GM19351 (cell line): ENCODE measurements around the gene CRK.
A peak's percentile ranks its signal among the peaks of the same experiment; 100 is the strongest.
"Not testable (repeated sequence)": the region's sequence is repeated elsewhere in the genome, so short reads cannot be mapped to it uniquely, and the experiment has no call there.

Experiments used
- ATAC-seq: cut with Tn5 transposase; IDR thresholded peaks from one replicate; pipeline ENCODE4 v1.9.1; 2021; ENCODE audit warnings: mild to moderate bottlenecking, moderate library complexity; ENCODE audit not compliant: unreplicated experiment

CRK gene

DNA sequence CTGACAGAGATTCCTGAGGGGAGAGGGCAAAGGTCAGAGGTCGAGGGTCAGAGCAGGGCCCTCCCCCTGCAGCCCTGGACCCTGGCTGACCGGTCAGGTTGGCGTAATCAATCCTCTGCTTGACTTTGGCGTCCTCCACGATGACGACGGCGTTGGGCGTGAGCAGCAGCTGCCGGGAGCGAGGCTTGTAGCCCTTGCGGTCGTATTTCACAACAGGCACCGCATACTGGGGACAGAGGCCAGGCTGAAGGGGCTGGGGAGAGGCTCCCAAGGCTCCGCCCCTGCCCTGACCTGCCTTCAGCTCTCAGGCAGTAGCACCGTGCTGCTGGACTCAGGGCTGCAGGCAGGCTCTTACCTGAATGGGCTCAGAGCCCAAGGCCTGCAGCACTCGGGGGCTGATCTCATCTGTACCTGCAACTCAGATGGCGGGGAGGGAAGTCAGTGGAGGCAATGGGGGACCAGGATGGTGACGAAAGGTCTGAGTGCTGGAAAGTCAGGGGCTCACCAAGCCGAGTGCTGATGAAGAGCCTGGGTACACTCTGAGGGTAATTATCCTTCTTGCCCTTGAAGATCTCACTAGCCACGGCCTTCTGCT is 12.0 kb upstream of the CRK start:
- no peak for ATAC-seq

DNA sequence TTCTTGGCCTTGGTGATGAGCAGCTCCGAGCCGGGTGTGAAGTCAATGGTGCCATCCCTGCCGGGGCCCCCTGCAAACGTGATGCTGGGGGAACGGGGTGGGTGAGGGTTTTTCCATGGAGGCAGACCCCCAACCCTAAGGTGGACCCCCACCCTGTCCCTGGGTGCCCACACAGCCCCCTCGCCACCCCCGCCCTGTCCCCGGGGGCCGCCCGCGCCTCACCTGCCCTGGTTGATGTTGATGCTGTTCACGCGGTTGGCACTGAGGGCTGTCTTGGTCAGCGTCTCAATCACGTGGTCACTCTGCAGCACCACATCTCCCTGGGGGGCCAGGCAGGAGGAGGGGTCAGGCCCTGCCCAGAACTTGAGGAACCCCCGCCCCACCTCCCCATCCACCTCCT is 11.2 kb upstream of the CRK start:
- ATAC-seq = no peak

DNA sequence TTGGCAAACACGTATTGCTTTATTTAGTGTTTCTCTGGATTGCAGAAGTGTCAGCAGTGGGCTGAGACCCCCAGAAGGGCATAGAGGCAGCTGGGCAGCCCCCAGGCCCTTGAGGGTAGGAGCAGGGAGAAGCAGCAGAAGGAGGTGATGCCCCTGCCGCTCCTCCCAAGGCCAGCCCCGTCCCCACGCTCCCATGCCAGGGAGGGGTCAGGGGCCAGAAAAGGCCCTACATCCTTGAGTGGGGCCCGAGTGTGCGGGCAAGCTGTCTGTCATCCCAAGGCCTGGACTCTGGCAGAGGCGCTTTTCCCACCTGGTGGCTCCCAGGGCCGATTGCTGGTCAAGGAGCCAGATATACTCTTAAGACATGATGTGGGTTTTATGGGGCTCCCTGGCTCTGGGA is 8.2 kb upstream of the CRK start:
- no peak for ATAC-seq

DNA sequence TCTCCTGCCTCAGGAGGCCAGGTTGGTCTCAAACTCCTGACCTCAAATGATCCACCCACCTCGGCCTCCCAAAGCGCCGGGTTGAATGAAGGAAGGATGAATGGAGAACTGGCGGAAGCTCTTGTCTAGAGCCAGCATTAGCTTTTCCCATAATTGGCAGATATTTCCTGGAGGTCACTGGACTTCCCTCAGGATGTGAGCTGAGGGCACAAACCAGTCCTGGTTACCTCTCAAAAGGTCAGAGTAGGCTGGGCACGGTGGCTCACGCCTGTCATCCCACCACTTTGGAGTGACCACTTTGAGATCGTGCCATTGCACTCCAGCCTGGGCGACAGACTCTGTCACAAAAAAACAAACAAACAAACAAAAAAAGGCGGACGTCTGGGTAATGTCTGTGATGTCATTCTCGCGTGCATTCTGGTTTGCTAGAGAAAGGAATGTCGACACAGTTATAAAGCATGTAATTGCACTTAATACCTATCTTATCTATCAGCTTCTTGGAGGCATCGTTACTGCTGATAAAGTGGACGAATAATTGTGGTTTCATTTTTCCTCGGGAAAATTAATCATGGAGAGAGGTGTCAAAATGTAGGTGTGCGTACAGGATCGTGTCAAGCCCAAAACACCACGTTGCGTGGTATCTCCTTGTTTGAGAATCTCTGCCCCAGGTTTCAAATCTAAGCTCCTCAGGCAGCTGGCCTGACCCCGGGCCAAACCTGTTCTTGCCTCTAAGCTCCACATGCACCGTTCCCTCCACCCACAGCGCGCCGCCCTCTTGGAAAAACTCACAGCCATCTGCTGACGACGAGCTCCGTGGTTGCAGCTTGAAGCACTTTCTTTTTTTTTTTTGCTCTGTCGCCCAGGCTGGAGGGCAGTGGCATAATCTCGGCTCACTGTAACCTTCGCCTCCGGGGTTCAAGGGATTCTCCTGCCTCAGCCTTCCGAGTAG is 6.4 kb upstream of the CRK start:
- ATAC-seq = no peak

DNA sequence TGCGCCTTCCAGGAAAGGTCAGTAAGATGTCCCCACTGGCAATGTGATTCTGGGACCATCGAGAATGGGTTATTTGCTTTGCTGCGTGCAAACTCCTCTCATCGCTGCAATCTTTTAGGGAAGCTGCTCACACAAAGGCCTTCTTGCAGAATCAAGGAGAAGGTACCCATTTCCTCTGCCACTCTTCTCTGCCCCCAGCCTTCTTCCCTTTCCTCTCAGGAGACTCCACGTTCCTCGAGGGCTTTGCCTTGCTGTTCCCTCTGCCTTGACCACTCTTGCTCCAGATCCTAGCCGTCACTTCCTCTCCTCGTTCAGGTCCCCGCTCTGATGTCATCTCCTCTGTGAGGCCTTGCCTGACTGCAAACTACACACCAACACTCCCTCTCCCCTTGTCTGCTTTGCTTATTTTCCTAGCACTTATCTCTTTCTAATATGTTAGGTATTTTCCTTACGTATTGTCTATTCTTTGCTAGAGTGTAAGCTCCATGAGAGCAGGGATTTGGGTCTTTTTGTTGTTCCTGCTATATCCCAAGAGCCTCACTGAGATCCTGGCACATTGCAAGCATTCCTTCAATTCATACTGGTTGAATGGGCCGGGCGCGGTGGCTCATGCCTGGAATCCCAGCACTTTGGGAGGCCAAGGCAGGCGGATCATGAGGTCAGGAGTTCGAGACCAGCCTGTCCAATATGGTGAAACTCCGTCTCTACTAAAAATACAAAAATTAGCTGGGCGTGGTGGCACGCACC is 5.3 kb upstream of the CRK start:
- ATAC-seq = no peak

DNA sequence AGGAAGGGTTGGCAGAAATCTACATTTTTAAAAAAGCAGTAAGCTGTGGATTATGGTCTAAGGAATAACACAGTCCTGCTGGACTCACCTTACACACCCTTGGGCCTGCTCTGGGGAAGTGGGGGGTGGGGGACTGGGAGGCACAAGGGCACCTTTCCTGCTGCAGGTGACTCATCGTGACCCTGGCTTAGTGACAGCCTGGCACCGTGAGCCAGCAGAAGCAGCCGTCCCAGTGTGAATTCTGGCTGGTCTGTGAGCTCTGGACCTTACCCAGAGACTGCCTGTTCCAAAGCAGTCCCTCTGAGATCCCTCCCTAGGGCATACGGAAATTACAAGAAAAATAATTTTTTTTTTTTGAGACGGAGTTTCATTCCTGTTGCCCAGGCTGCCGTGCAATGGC is 4.2 kb upstream of the CRK start:
- no peak for ATAC-seq

DNA sequence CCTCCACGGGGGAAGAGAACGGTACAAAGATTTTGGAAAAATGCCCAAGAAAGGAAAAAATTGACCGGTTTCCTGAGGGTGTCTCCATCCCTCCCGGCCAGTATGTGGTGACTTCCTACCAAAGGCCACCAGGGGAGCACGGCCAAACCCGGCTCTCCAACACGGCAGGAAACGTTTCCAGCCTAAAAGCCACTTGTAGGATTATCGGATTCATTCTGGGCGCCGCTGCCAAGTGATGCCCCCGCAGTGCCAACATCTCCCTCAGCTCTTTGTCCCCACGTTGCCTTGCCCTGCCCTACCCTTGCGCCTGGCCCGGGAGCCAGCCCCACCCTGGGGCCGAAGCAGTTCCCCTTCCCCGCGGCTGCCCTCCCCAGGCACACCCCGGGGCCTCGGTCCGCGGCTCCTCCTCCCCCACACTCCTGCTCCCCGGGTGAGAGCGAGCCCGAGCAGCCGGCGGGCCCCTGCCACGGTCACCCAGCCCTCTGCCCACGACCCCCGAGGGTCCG is 688 bp downstream of the CRK start:
- ATAC-seq = peak; percentile 39

DNA sequence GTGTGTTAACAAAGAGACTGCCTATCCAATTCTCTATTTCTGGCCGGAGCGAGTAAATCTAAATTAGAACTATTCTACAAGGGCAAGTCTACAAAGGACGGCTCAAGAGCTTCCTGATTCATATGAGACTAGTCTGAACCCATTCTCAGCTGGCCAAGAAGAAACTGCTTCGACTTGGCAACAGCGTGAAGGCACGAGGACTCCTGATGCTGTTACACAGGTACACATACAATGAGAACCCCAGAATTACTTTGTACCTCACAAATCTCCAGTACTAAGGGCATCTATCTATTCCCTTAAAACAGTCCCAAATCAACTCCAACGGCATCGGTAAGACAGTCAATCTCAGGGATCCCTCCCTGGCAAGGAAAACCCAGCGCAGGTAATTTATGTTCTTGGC is 1.5 kb downstream of the CRK start:
- ATAC-seq = no peak

DNA sequence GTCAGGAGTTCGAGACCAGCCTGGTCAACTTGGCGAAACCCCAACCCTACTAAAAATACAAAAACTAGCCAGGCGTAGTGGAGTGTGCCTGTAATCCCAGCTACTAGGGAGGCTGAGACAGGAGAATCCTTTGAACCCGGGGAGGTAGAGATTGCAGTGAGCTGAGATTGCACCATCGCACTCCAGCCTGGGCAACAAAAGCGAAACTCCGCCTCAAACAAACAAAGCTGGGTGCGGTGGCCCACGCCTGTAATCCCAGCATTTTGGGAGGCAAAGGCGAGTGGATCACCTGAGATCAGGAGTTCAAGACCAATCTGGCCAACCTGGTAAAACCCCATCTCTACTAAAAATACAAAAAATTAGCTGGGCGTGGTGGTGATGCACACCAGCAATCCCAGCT is 2.3 kb downstream of the CRK start:
- ATAC-seq = not testable (repeated sequence)

DNA sequence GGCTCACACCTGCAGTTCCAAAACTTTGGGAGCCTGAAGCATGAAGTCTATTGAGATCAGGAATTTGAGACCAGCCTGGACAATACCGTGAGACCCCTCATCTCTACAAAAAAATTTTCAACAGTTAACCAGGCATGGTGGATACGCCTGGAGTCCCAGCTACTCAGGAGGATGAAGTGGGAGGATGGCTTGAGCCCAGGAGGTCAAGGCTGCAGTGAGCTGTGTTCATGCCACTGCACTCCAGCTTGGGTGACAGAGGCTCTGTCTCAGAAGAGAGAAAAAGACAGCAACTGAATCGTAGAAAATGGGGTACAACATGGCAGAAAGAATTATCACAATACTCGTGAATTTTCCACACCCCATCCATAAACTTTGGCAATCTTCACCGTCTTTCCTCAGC is 3.2 kb downstream of the CRK start:
- no peak for ATAC-seq

DNA sequence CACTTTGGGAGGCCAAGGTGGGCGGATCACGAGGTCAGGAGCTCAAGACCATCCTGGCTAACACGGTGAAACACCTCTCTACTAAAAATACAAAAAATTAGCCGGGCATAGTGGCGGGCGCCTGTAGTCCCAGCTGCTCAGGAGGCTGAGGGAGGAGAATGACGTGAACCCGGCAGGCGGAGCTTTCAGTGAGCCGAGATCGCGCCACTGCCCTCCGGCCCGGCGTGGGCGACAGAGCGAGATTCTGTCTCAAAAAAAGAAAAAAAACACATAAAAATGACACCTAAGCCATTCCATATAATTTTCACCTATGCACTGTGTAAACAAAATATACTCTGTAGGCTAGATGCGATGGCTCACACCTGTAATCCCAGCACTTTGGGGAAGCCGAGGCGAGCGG is 5.8 kb downstream of the CRK start:
- ATAC-seq = not testable (repeated sequence)

DNA sequence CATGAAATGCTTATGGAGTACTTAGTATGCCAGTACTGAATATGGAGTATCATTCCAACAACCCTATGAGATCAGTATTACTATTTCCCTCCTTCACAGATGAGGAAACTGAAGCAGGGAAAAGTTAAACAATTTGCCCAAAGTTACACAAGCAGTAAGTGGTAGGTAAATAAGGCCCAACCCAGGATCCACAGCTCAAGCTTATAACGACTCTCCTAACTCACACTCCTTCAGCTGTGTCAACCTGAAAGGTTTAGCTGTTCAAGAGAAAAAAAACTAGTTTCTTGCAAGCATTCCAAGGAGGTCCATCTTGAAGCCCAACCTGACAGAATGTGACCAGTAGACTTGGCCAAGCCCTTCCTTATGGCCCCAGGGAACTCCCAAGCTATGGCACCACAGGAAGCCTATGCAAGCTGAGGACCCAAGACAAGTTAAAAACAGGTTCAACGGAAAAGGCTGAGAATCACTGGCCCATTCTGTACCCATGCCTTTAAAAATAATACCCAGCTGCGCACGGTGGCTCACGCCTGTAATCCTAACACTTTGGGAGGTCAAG is 6.5 kb downstream of the CRK start:
- no peak for ATAC-seq

DNA sequence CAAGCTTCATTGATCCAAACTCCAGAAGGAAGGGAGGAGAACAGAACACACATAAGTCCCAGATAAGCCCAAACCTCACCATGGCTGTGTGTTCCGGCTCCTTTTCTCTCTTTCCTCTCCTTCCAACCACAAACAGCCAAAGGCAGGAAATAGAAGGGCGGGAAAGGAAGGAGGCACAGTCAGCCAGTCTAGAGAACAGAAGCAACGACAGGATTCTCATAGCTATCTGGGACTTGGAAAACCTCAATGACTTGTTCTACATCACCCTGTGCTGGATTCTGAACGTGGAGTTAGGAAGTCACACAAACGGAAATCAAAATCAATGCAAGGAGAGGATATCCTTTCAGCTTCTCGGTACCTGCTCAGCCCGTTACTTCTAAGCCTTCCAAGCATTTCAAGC is 9.0 kb downstream of the CRK start:
- no peak for ATAC-seq

DNA sequence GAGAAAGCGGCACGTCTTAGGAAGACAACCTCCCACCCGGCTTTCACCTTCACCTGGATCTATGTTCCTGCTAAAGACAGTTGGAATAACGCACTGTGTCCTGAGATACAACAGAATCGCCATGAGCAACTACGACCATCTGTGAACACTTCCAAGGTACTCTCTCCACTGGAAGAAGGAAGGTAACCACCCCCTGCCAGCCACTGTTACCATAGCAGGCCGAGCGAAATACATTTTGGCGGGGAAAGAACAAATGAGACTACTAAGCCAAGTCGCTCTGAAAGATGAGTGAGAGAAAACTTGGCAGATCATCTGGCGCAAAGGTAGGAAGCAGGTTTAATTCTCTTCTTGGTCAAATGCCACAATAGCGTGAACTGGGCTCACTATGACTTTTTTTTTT is 9.8 kb downstream of the CRK start:
- ATAC-seq = no peak

DNA sequence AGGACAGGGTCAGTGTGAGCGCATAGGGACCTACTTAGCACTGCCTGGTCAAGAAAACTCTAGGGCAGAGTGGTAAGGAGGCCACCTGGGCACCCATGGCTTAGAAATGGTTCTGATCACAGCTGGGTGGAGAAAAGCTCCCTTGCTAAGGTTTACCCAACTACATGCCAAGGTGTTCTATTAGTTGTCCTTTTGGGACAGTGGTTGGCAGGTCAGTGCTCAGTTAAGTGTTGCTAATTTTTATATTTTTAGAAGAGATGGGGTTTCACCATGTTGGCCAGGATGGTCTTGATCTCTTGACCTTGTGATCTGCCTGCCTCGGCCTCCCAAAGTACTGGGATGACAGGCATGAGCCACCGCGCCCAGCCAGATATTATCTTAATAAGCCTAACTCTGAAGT is 10.3 kb downstream of the CRK start:
- ATAC-seq = not testable (repeated sequence)

DNA sequence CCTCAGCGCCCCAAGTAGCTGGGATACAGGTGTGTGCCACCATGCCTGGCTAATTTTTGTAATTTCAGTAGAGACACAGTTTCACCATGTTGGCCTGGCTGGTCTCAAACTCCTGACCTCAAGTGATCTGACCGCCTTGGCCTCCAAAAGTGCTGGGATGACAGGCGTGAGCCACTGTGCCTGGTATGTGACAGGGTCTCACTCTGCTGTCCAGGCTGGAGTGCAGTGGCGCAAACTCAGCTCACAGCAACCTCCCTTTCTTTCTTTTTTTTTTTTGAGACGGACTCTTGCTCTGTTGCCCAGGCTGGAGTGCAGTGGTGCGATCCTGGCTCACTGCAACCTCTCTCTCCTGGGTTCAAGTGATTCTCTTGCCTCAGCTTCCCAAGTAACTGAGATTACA is 13.3 kb downstream of the CRK start:
- ATAC-seq = not testable (repeated sequence)

DNA sequence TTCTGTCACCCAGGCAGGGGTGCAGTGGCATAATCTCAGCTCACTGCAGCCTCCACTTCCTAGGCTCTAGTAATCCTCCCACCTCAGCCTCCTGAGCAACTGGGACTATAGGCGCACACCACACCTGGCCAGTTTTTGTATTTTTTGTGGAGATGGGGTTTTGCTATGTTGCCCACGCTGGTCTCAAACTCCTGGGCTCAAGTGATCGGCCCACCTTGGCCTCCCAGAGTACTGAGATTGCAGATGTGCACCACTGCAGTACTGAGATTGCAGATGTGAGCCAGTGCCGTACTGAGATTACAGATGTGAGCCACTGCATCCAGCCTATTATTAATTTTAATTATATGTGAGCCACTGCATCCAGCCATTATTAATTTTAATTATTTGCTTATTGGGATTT is 13.8 kb downstream of the CRK start:
- no peak for ATAC-seq

DNA sequence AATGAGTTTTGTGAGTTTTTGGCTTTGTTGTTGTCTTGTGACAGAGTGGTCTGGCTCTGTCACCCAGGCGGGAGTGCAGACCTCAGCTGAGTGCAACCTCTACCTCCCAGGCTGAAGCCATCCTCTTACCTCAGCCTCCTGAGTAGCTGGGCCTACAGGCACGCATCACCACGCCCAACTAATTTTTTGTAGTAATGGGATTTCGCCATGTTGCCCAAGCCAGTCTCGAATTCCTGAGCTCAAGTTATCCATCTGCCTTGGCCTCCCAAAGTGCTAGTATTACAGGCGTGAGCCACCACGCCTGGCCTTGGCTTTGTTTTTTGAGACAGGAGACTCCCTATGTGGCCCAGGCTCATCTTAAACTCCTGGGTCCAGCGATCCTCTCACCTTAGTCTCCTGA is 15.1 kb downstream of the CRK start:
- no peak for ATAC-seq

DNA sequence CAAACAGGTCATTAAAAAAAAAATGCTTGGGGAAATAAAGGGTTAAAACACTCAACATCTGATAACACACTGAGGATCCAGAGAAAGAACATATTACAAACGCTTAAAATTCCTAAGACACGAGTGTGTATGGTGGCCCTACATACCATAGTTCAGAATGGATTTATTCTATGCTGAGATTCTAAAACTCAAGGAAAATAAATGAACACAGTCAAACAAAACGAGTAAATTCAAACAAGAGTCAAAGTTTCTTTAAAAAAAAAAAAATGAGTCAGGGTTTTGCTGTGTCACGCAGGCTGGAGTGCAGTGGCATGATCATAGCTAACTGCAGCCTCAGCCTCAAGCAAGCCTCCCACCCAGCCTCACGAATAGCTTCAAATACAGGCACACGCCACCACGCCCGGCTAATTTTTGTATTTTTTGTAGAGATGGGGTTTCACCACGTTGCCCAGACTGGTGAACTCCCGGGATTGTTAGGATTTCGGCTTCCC is 17.4 kb downstream of the CRK start:
- no peak for ATAC-seq

DNA sequence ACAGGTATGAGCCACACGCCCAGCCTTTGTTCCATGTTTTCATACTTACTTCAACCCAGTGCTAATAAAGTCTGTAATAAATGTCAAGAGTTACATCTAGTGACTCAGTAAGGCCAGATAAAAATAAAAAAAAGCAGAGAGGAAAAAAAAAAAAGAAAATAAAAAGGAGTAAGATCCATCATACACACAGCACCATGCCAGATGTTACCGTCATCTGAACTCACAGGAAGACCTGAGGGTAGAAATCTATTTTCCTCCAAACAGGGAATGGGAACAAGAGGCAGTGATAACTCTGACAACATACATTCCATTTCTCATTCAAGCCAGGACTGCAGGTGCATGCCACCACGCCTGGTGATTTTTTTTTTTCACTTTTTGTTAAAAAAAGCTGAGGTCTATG is 20.7 kb downstream of the CRK start:
- no peak for ATAC-seq

DNA sequence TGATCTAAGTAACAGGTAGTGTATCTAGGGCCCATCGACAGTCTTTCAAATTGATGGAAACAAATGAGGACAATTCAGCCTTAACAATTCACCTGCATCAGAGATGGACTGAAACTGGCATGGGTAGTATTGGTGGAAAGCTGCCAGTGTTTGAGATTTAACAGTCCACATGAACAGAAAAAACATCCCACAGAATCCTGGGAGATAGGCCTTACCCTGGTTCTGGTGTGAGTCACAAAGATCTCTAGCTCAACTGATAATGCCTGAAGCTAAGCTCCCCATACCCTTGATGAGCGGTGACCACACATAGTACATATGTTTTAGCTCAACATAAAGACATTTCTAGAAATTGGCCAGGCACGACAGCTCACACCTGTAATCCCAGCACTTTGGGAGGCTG is 21.9 kb downstream of the CRK start:
- no peak for ATAC-seq
